Measurements from ENCODE around the gene GRAMD1B.

GRAMD1B gene

GRCh38 chr11:123474994-123475393 is 44.9 kb downstream of the GRAMD1B start:
- H3K36me3 ChIP-seq (ENCODE audit: control insufficient read depth, insufficient read depth, low read length), result no peaks in the 10 kb centered on the region
- H3K27me3 ChIP-seq (ENCODE audit: control insufficient read depth, insufficient read depth, low read length), result no peaks in the 10 kb centered on the region
- H3K27ac ChIP-seq (ENCODE audit: low read depth, low read length), result no peak overlapping the region
- no peaks in the 10 kb centered on the region for H3K4me1 ChIP-seq (ENCODE audit: control insufficient read depth, insufficient read depth, low read length)
- no peak overlapping the region for H3K4me3 ChIP-seq (ENCODE audit: low read length)
- H3K9ac ChIP-seq (ENCODE audit: low read length), result no peak overlapping the region

DNA sequence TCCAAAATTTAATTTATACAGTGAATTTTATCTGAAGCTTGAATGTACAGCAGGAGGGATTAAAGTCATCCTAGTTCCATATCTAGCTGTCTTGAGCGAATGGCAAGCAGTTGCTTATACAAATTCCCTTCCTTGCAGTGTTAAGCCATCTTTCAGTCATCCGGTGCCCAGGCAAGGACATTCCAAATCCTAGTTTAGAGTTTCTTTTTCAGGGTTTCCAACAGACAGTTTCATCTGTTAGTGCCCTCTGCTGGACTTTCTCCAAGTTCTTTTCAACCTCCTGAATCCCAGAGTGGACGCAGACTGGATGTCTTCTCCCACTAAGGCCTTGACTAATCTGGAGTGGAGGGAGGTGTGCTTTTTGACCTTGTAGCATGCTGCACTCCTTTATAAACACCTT is 45.4 kb downstream of the GRAMD1B start:
- no peaks in the 10 kb centered on the region for H3K4me1 ChIP-seq (ENCODE audit: control insufficient read depth, insufficient read depth, low read length)
- H3K4me3 ChIP-seq (ENCODE audit: low read length), result no peak overlapping the region
- no peak overlapping the region for H3K9ac ChIP-seq (ENCODE audit: low read length)
- H3K27ac ChIP-seq (ENCODE audit: low read depth, low read length), result no peak overlapping the region
- H3K36me3 ChIP-seq (ENCODE audit: control insufficient read depth, insufficient read depth, low read length), result no peaks in the 10 kb centered on the region
- no peaks in the 10 kb centered on the region for H3K27me3 ChIP-seq (ENCODE audit: control insufficient read depth, insufficient read depth, low read length)

DNA sequence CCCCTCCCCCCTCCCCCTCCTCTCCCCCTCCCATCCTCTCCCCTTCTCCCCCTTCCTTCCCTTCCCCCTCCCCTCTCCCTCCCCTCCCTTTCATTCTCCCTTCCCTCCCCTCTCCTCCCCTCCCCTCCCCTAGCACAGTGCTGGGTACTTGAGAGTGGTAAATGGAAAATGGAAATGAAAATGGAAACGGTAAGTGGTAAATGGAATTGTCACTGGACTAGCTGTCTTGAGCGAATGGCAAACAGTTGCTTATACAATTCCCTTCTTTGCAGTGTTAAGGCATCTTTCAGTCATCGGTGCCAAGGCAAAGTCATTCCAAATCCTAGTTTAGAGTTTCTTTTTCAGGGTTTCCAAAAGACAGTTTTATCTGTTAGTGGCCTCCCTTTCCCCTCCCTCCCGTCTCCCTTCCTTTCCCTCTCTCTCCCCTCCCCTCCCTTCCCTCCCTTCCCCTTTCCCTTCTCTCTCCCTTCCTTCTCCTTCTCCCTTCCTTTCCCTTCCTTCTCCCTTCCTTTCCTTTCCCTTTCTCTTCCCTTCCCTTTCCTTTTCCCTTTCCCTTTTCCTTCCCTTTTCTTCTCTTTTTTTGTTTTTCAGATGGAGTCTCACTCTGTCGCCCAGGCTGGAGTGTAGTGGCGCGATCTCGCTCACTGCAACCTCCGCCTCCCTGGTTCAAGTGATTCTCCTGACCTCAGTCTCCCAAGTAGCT is 47.3 kb downstream of the GRAMD1B start:
- Histone ChIP-seq H3K36me3 (ENCODE audit: control insufficient read depth, insufficient read depth, low read length) (no peaks in the 10 kb centered on the region), H3K27me3 (ENCODE audit: control insufficient read depth, insufficient read depth, low read length) (no peaks in the 10 kb centered on the region), H3K4me3 (ENCODE audit: low read length) (no peak overlapping the region), H3K9ac (ENCODE audit: low read length) (no peak overlapping the region), H3K27ac (ENCODE audit: low read depth, low read length) (no peak overlapping the region), H3K4me1 (ENCODE audit: control insufficient read depth, insufficient read depth, low read length) (no peaks in the 10 kb centered on the region)

DNA sequence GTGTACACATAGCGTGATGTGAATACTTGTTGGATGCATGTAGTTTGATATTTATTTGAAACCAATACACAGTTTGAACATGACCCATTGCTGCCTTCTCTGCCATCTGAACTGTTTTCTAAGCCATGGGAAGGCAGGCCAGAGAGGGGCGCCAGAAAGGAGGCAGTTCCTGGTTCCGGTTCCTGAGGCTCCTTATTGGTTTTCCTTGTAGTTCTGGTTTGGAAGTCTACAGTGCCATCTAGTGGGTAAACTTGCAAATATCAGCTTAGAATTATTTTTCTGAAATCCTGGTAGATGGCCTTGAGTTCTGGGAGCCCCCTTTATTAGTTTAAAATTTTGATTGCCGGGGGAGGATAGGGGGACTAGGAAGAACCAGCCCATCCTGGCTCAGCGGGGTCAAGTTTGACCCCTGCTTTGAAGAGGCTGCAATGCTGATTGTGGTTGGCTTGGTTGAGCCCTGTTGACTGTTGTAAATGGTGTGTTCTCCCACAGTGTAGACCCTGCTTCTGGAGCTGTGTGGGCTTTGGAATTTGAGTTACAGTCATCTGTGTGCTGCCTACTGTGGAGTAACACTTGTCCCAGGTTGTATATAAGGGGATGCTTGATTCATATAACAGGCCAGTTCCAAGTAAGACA is 48.4 kb downstream of the GRAMD1B start:
- Histone ChIP-seq H3K4me3 (ENCODE audit: low read length) (peak overlapping the region; percentile 29), H3K27ac (ENCODE audit: low read depth, low read length) (no peak overlapping the region), H3K36me3 (ENCODE audit: control insufficient read depth, insufficient read depth, low read length) (no peaks in the 10 kb centered on the region), H3K9ac (ENCODE audit: low read length) (no peak overlapping the region), H3K4me1 (ENCODE audit: control insufficient read depth, insufficient read depth, low read length) (no peaks in the 10 kb centered on the region), H3K27me3 (ENCODE audit: control insufficient read depth, insufficient read depth, low read length) (no peaks in the 10 kb centered on the region)

DNA sequence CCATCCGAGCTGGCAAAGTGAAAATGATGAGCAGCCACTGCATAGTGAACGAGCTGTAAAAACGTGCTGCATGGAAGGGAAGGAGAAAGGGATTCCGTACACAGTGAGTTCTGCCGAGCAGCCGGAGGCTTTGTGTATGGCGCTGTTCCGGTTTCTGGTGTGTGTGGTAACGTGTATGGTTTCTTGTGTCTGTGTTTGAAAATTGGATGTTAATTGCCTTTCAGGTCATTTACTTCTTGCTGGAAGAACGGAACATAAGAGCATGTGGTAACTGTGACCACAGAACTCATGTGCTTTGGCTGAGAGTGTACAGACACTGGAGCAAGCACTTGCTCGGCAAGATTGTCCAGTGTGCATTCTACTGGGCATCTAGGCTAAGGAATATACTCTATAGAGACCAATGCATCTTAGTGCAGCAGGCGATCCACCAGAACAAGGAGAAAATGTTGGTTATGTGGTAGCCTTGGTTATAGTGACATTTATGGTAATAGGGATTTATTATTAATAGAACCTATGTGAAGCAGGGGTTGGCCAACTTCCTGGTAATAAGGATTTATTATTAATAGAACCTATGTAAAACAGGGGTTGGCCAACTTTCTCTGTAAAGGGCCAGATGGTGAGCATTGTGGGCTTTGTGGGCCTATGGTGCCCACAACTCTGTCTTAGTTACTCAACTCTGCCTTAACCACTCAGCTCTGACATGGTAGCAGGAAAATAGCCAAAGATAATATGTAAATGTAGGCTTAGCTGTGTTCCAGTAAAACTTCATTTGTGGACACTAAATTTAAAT is 49.2 kb downstream of the GRAMD1B start:
- H3K27ac ChIP-seq (ENCODE audit: low read depth, low read length), result no peak overlapping the region
- H3K9ac ChIP-seq (ENCODE audit: low read length), result no peak overlapping the region
- no peaks in the 10 kb centered on the region for H3K4me1 ChIP-seq (ENCODE audit: control insufficient read depth, insufficient read depth, low read length)
- H3K4me3 ChIP-seq (ENCODE audit: low read length), result no peak overlapping the region
- no peaks in the 10 kb centered on the region for H3K27me3 ChIP-seq (ENCODE audit: control insufficient read depth, insufficient read depth, low read length)
- H3K36me3 ChIP-seq (ENCODE audit: control insufficient read depth, insufficient read depth, low read length), result no peaks in the 10 kb centered on the region

DNA sequence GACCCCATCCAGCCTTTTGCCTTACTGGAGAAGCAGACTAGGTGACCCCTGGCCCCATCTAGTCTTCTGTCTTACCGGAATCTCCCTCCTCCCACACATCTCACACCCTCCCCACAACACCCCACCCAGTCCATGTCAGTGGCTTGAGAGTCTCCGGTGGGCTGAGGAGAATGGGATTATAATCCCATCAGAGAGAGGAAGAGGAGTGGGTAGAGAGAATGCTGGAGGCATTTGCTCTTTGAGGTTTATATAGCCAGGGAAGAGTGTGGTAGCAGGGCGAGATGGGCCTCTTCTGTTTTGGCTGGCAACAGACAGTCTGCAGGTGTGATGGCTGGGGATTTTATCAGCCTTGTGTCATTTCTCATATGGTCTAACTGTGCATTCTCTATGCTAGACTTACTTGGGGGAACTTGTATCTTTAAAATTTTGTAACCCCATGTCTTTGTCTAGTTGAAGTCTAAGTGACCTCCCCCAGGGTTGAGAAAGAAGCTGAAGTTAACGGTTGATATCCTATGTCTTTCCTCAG is 50.3 kb downstream of the GRAMD1B start:
- Histone ChIP-seq H3K27ac (ENCODE audit: low read depth, low read length) (no peak overlapping the region), H3K9ac (ENCODE audit: low read length) (no peak overlapping the region), H3K4me3 (ENCODE audit: low read length) (no peak overlapping the region), H3K36me3 (ENCODE audit: control insufficient read depth, insufficient read depth, low read length) (no peaks in the 10 kb centered on the region), H3K27me3 (ENCODE audit: control insufficient read depth, insufficient read depth, low read length) (no peaks in the 10 kb centered on the region), H3K4me1 (ENCODE audit: control insufficient read depth, insufficient read depth, low read length) (no peaks in the 10 kb centered on the region)

GRCh38 chr11:123480882-123481281 is 50.8 kb downstream of the GRAMD1B start:
- Histone ChIP-seq H3K9ac (ENCODE audit: low read length) (no peak overlapping the region), H3K4me1 (ENCODE audit: control insufficient read depth, insufficient read depth, low read length) (no peaks in the 10 kb centered on the region), H3K4me3 (ENCODE audit: low read length) (no peak overlapping the region), H3K36me3 (ENCODE audit: control insufficient read depth, insufficient read depth, low read length) (no peaks in the 10 kb centered on the region), H3K27me3 (ENCODE audit: control insufficient read depth, insufficient read depth, low read length) (no peaks in the 10 kb centered on the region), H3K27ac (ENCODE audit: low read depth, low read length) (no peak overlapping the region)

- no peaks in the 10 kb centered on the region for H3K4me1 ChIP-seq (ENCODE audit: control insufficient read depth, insufficient read depth, low read length)
- no peak overlapping the region for H3K4me3 ChIP-seq (ENCODE audit: low read length)
- no peak overlapping the region for H3K9ac ChIP-seq (ENCODE audit: low read length)
- no peak overlapping the region for H3K27ac ChIP-seq (ENCODE audit: low read depth, low read length)
- H3K27me3 ChIP-seq (ENCODE audit: control insufficient read depth, insufficient read depth, low read length), result no peaks in the 10 kb centered on the region
- H3K36me3 ChIP-seq (ENCODE audit: control insufficient read depth, insufficient read depth, low read length), result no peaks in the 10 kb centered on the region
These were observed 51.6 kb downstream of the GRAMD1B start for GRCh38 chr11:123481640-123482039.

- Histone ChIP-seq H3K27me3 (ENCODE audit: control insufficient read depth, insufficient read depth, low read length) (no peaks in the 10 kb centered on the region), H3K9ac (ENCODE audit: low read length) (no peak overlapping the region), H3K36me3 (ENCODE audit: control insufficient read depth, insufficient read depth, low read length) (no peaks in the 10 kb centered on the region), H3K27ac (ENCODE audit: low read depth, low read length) (no peak overlapping the region), H3K4me3 (ENCODE audit: low read length) (no peak overlapping the region), H3K4me1 (ENCODE audit: control insufficient read depth, insufficient read depth, low read length) (no peaks in the 10 kb centered on the region)
These were observed 52.1 kb downstream of the GRAMD1B start for GRCh38 chr11:123482218-123482617.

GRCh38 chr11:123483058-123483457 is 53.0 kb downstream of the GRAMD1B start:
- H3K9ac ChIP-seq (ENCODE audit: low read length), result no peak overlapping the region
- H3K27ac ChIP-seq (ENCODE audit: low read depth, low read length), result no peak overlapping the region
- no peak overlapping the region for H3K4me3 ChIP-seq (ENCODE audit: low read length)
- H3K36me3 ChIP-seq (ENCODE audit: control insufficient read depth, insufficient read depth, low read length), result no peaks in the 10 kb centered on the region
- H3K4me1 ChIP-seq (ENCODE audit: control insufficient read depth, insufficient read depth, low read length), result no peaks in the 10 kb centered on the region
- H3K27me3 ChIP-seq (ENCODE audit: control insufficient read depth, insufficient read depth, low read length), result no peaks in the 10 kb centered on the region

DNA sequence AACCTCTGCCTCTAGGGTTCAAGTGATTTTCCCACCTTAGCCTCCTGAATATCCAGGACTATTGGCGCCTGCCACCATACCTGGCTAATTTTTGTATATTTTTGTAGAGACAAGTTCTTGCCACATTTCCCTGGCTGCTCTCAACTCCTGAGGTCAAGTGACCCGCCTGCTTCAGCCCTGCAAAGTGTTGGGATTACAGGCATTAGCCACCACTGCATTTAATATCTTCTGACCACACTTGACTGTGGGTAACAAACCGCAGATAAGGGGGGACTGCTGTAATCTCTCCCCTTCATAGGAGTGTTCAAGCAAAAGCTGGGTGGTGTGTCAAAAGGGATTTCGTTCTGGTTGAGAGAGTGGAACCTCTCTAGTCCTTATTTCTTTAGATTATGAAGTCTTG is 53.4 kb downstream of the GRAMD1B start:
- no peak overlapping the region for H3K4me3 ChIP-seq (ENCODE audit: low read length)
- no peaks in the 10 kb centered on the region for H3K27me3 ChIP-seq (ENCODE audit: control insufficient read depth, insufficient read depth, low read length)
- H3K9ac ChIP-seq (ENCODE audit: low read length), result no peak overlapping the region
- no peaks in the 10 kb centered on the region for H3K4me1 ChIP-seq (ENCODE audit: control insufficient read depth, insufficient read depth, low read length)
- no peaks in the 10 kb centered on the region for H3K36me3 ChIP-seq (ENCODE audit: control insufficient read depth, insufficient read depth, low read length)
- no peak overlapping the region for H3K27ac ChIP-seq (ENCODE audit: low read depth, low read length)

- no peaks in the 10 kb centered on the region for H3K27me3 ChIP-seq (ENCODE audit: control insufficient read depth, insufficient read depth, low read length)
- H3K27ac ChIP-seq (ENCODE audit: low read depth, low read length), result no peak overlapping the region
- H3K9ac ChIP-seq (ENCODE audit: low read length), result no peak overlapping the region
- H3K36me3 ChIP-seq (ENCODE audit: control insufficient read depth, insufficient read depth, low read length), result no peaks in the 10 kb centered on the region
- no peak overlapping the region for H3K4me3 ChIP-seq (ENCODE audit: low read length)
- no peaks in the 10 kb centered on the region for H3K4me1 ChIP-seq (ENCODE audit: control insufficient read depth, insufficient read depth, low read length)
These were observed 54.4 kb downstream of the GRAMD1B start for GRCh38 chr11:123484448-123484847.

Measured in rectal smooth muscle tissue (tissue), 1 donor.